CD4-positive, alpha-beta T cell treated with Interleukin-6 for 4 hours (primary cell): ENCODE results near the gene PATL2.
"Not testable (repeated sequence)": the region's sequence is repeated elsewhere in the genome, so short reads cannot be mapped to it uniquely, and the experiment has no call there.

Source experiments
- DNase-seq: peaks from one replicate; pipeline ENCODE4 v3.0.0-alpha.2; 2020; ENCODE audit warnings: mixed read lengths

PATL2 gene

GRCh38 chr15:44711096-44711742 is at the start of gene PATL2, which contains the start of gene B2M:
Gene PATL2, minus strand, starts transcription at chr15:44711323. Its CDS starts 34,833 bp downstream, at chr15:44676490.
Gene B2M, plus strand, starts transcription at chr15:44711517. Its CDS starts 30 bp downstream, at chr15:44711547.
- DNase-seq = peak; percentile 95

GRCh38 chr15:44753345-44753744 is 42.2 kb upstream of the PATL2 start:
- no peak for DNase-seq

- DNase-seq = not testable (repeated sequence)
Measured at GRCh38 chr15:44743454-44743853, 32.3 kb upstream of the PATL2 start.

GRCh38 chr15:44739222-44739847 is 28.2 kb upstream of the PATL2 start:
- not testable (repeated sequence) for DNase-seq

GRCh38 chr15:44738340-44738984 is 27.3 kb upstream of the PATL2 start:
- no peak for DNase-seq

GRCh38 chr15:44736181-44736765 is 25.1 kb upstream of the PATL2 start, which contains the start of gene TRIM69:
Gene TRIM69, plus strand, starts transcription at chr15:44736528. Its CDS starts 177 bp downstream, at chr15:44736705.
- no peak for DNase-seq

- DNase-seq = peak; percentile 51
Measured at GRCh38 chr15:44735482-44736180, 24.5 kb upstream of the PATL2 start.

- no peak for DNase-seq
Measured at GRCh38 chr15:44734839-44735481, 23.8 kb upstream of the PATL2 start.

- DNase-seq = peak; percentile 53
Measured at GRCh38 chr15:44729408-44730127, 18.4 kb upstream of the PATL2 start.

- DNase-seq = peak; percentile 93
Measured at GRCh38 chr15:44728576-44729407, 17.7 kb upstream of the PATL2 start.

GRCh38 chr15:44728232-44728575 is 17.1 kb upstream of the PATL2 start:
- DNase-seq = not testable (repeated sequence)

GRCh38 chr15:44727485-44728231 is 16.5 kb upstream of the PATL2 start:
- no peak for DNase-seq

- DNase-seq = peak; percentile 78
Measured at GRCh38 chr15:44726568-44727484, 15.7 kb upstream of the PATL2 start.

GRCh38 chr15:44726136-44726535 is 15.0 kb upstream of the PATL2 start:
- DNase-seq = peak; percentile 50

- DNase-seq = no peak
Measured at GRCh38 chr15:44722011-44722410, 10.9 kb upstream of the PATL2 start.

GRCh38 chr15:44720460-44721176 is 9.5 kb upstream of the PATL2 start:
- DNase-seq = peak; percentile 36

GRCh38 chr15:44720000-44720435 is 8.9 kb upstream of the PATL2 start:
- DNase-seq = peak; percentile 50
